ENCODE results near the gene KCNA10.

DNA sequence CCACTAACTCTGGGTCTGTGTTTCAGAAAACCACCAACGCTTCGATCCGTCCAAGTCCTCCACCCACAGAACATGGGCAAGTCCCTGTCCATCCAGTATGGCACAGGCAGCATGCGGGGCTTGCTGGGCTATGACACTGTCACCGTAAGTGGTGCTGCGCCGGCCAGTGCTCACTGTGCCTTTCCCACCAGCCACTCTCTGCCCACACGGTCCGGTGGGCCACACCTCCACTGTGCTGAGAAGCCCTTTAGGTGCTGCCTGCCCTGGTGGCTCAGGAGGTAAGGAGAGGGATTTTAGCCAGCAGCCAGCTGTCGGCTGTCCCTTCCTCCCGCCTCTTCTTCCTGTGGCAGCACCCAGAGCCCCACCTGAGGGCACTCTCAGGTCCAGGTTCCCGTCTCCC is 34.2 kb downstream of the KCNA10 start:
- TF ChIP-seq, protein P1, sequence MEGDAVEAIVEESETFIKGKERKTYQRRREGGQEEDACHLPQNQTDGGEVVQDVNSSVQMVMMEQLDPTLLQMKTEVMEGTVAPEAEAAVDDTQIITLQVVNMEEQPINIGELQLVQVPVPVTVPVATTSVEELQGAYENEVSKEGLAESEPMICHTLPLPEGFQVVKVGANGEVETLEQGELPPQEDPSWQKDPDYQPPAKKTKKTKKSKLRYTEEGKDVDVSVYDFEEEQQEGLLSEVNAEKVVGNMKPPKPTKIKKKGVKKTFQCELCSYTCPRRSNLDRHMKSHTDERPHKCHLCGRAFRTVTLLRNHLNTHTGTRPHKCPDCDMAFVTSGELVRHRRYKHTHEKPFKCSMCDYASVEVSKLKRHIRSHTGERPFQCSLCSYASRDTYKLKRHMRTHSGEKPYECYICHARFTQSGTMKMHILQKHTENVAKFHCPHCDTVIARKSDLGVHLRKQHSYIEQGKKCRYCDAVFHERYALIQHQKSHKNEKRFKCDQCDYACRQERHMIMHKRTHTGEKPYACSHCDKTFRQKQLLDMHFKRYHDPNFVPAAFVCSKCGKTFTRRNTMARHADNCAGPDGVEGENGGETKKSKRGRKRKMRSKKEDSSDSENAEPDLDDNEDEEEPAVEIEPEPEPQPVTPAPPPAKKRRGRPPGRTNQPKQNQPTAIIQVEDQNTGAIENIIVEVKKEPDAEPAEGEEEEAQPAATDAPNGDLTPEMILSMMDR (conservative IDR thresholded peaks at IDR 0.05; ENCODE audit: low read depth in 2 of 2): no peak
- no peak for TF ChIP-seq ZNF331 (CRISPR knock-in tag; IDR thresholded peaks at IDR 0.05; ENCODE audit: low read depth)
- no peak for TF ChIP-seq EZH2 (IDR thresholded peaks at IDR 0.05; ENCODE audit: low read depth, unreplicated experiment)
- TF ChIP-seq, protein P2, sequence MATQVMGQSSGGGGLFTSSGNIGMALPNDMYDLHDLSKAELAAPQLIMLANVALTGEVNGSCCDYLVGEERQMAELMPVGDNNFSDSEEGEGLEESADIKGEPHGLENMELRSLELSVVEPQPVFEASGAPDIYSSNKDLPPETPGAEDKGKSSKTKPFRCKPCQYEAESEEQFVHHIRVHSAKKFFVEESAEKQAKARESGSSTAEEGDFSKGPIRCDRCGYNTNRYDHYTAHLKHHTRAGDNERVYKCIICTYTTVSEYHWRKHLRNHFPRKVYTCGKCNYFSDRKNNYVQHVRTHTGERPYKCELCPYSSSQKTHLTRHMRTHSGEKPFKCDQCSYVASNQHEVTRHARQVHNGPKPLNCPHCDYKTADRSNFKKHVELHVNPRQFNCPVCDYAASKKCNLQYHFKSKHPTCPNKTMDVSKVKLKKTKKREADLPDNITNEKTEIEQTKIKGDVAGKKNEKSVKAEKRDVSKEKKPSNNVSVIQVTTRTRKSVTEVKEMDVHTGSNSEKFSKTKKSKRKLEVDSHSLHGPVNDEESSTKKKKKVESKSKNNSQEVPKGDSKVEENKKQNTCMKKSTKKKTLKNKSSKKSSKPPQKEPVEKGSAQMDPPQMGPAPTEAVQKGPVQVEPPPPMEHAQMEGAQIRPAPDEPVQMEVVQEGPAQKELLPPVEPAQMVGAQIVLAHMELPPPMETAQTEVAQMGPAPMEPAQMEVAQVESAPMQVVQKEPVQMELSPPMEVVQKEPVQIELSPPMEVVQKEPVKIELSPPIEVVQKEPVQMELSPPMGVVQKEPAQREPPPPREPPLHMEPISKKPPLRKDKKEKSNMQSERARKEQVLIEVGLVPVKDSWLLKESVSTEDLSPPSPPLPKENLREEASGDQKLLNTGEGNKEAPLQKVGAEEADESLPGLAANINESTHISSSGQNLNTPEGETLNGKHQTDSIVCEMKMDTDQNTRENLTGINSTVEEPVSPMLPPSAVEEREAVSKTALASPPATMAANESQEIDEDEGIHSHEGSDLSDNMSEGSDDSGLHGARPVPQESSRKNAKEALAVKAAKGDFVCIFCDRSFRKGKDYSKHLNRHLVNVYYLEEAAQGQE (IDR thresholded peaks at IDR 0.05; ENCODE audit: unreplicated experiment): no peak
- TF ChIP-seq CREB1 (CRISPR knock-in tag; IDR thresholded peaks at IDR 0.05; ENCODE audit: low read depth): no peak
- TF ChIP-seq NANOG (IDR thresholded peaks at IDR 0.05; ENCODE audit: borderline replicate concordance): no peak
